ENCODE measurements around the gene CDC42BPG.

The CDC42BPG gene

GRCh38 chr11:64796757-64797541 lies 47.5 kb downstream of the CDC42BPG start:
- DNase-seq, result no peak
- no peaks in the 10 kb centered on the region for H3K9me3 ChIP-seq (replicated peaks; ENCODE audit: insufficient read depth, low read length)
- no peak overlapping the region for H3K4me3 ChIP-seq (ENCODE audit: low read length)
- no peak overlapping the region for H3K4me2 ChIP-seq (ENCODE audit: low read depth, low read length)
- TF ChIP-seq EZH2 (optimal IDR thresholded peaks at IDR 0.05; ENCODE audit: low read depth, low read length) (no peak), CTCF (IDR thresholded peaks at IDR 0.05; ENCODE audit: low read length) (no peak), EZH2phosphoT487 (IDR thresholded peaks at IDR 0.05; ENCODE audit: low read length) (no peak)
- H3K27ac ChIP-seq (ENCODE audit: low read length), result no peak overlapping the region
- H3K9me2 ChIP-seq (replicated peaks; ENCODE audit: insufficient read depth, low read length), result no peaks in the 10 kb centered on the region
- H3K79me2 ChIP-seq (ENCODE audit: low read length), result no peaks in the 10 kb centered on the region
- no peak overlapping the region for H2AFZ ChIP-seq (ENCODE audit: low read length)
- H3F3A ChIP-seq (ENCODE audit: insufficient read depth, low read length), result no peaks in the 10 kb centered on the region
- H3K9ac ChIP-seq (ENCODE audit: low read length), result no peak overlapping the region
- no peaks in the 10 kb centered on the region for H3K27me3 ChIP-seq (replicated peaks; ENCODE audit: insufficient read depth, low read length)
- H3K36me3 ChIP-seq (replicated peaks; ENCODE audit: insufficient read depth, low read length), result no peaks in the 10 kb centered on the region
- no peaks in the 10 kb centered on the region for H4K20me1 ChIP-seq (ENCODE audit: insufficient read depth, low read length)
- H3K4me1 ChIP-seq (ENCODE audit: low read length), result no peaks in the 10 kb centered on the region

- no peak overlapping the region for H2AFZ ChIP-seq (ENCODE audit: low read length)
- no peaks in the 10 kb centered on the region for H3F3A ChIP-seq (ENCODE audit: insufficient read depth, low read length)
- no peak for DNase-seq
- no peak overlapping the region for H3K27ac ChIP-seq (ENCODE audit: low read length)
- no peak overlapping the region for H3K9ac ChIP-seq (ENCODE audit: low read length)
- no peak overlapping the region for H3K4me3 ChIP-seq (ENCODE audit: low read length)
- H3K4me1 ChIP-seq (ENCODE audit: low read length), result no peaks in the 10 kb centered on the region
- no peak overlapping the region for H3K4me2 ChIP-seq (ENCODE audit: low read depth, low read length)
- H3K9me2 ChIP-seq (replicated peaks; ENCODE audit: insufficient read depth, low read length), result no peaks in the 10 kb centered on the region
- H3K27me3 ChIP-seq (replicated peaks; ENCODE audit: insufficient read depth, low read length), result no peaks in the 10 kb centered on the region
- no peak for TF ChIP-seq EZH2phosphoT487 (IDR thresholded peaks at IDR 0.05; ENCODE audit: low read length)
- TF ChIP-seq CTCF (IDR thresholded peaks at IDR 0.05; ENCODE audit: low read length), result no peak
- TF ChIP-seq EZH2 (optimal IDR thresholded peaks at IDR 0.05; ENCODE audit: low read depth, low read length), result no peak
- no peaks in the 10 kb centered on the region for H3K9me3 ChIP-seq (replicated peaks; ENCODE audit: insufficient read depth, low read length)
- H3K79me2 ChIP-seq (ENCODE audit: low read length), result no peaks in the 10 kb centered on the region
- no peaks in the 10 kb centered on the region for H4K20me1 ChIP-seq (ENCODE audit: insufficient read depth, low read length)
- H3K36me3 ChIP-seq (replicated peaks; ENCODE audit: insufficient read depth, low read length), result no peaks in the 10 kb centered on the region
Measured at GRCh38 chr11:64796047-64796756, 48.3 kb downstream of the CDC42BPG start.

GRCh38 chr11:64794526-64794925 lies 49.9 kb downstream of the CDC42BPG start:
- H3F3A ChIP-seq (ENCODE audit: insufficient read depth, low read length), result no peaks in the 10 kb centered on the region
- H3K9me3 ChIP-seq (replicated peaks; ENCODE audit: insufficient read depth, low read length), result no peaks in the 10 kb centered on the region
- H3K9me2 ChIP-seq (replicated peaks; ENCODE audit: insufficient read depth, low read length), result no peaks in the 10 kb centered on the region
- H3K4me1 ChIP-seq (ENCODE audit: low read length), result no peaks in the 10 kb centered on the region
- H3K4me3 ChIP-seq (ENCODE audit: low read length), result no peak overlapping the region
- H3K79me2 ChIP-seq (ENCODE audit: low read length), result no peaks in the 10 kb centered on the region
- no peak overlapping the region for H2AFZ ChIP-seq (ENCODE audit: low read length)
- H3K27me3 ChIP-seq (replicated peaks; ENCODE audit: insufficient read depth, low read length), result no peaks in the 10 kb centered on the region
- no peak for TF ChIP-seq CTCF (IDR thresholded peaks at IDR 0.05; ENCODE audit: low read length)
- no peak for TF ChIP-seq EZH2phosphoT487 (IDR thresholded peaks at IDR 0.05; ENCODE audit: low read length)
- no peak for TF ChIP-seq EZH2 (optimal IDR thresholded peaks at IDR 0.05; ENCODE audit: low read depth, low read length)
- H3K27ac ChIP-seq (ENCODE audit: low read length), result no peak overlapping the region
- no peak overlapping the region for H3K9ac ChIP-seq (ENCODE audit: low read length)
- H3K4me2 ChIP-seq (ENCODE audit: low read depth, low read length), result no peak overlapping the region
- no peak for DNase-seq
- H3K36me3 ChIP-seq (replicated peaks; ENCODE audit: insufficient read depth, low read length), result no peaks in the 10 kb centered on the region
- H4K20me1 ChIP-seq (ENCODE audit: insufficient read depth, low read length), result no peaks in the 10 kb centered on the region
